ENCODE measurements around the gene ADD2. TPM values are rescaled to one million over a fixed set of nuclear protein-coding genes. Genes with fewer than 3 reads are reported as not detected.

Gene ADD2
- total and polyA plus RNA-seq, 2 experiments from 2014 or later, result 4.7 to 40.0 TPM

GRCh38 chr2:70779491-70779890 is 11.5 kb upstream of the ADD2 start:
- no peaks in the 10 kb centered on the region for H3K27me3 ChIP-seq
- H3K4me3 ChIP-seq, result no peak overlapping the region
- TF ChIP-seq CTCF (IDR thresholded peaks at IDR 0.05; ENCODE audit: low read depth, low read length), result no peak
- H3K36me3 ChIP-seq, result no peaks in the 10 kb centered on the region
- H3K4me1 ChIP-seq (ENCODE audit: low read depth), result no peaks in the 10 kb centered on the region
- H3K9me3 ChIP-seq (ENCODE audit: low read depth), result no peaks in the 10 kb centered on the region
- peak in 1 of 2 donors; percentile 18 for DNase-seq (ENCODE audit: low read depth in 1 of 2, low spot score in 1 of 2)
- no peak overlapping the region for H3K27ac ChIP-seq

GRCh38 chr2:70778676-70779075 is 10.7 kb upstream of the ADD2 start:
- no peak for DNase-seq (ENCODE audit: low read depth in 1 of 2, low spot score in 1 of 2)
- no peaks in the 10 kb centered on the region for H3K9me3 ChIP-seq (ENCODE audit: low read depth)
- TF ChIP-seq CTCF (IDR thresholded peaks at IDR 0.05; ENCODE audit: low read depth, low read length), result no peak
- no peaks in the 10 kb centered on the region for H3K4me1 ChIP-seq (ENCODE audit: low read depth)
- H3K27ac ChIP-seq, result no peak overlapping the region
- no peaks in the 10 kb centered on the region for H3K27me3 ChIP-seq
- H3K4me3 ChIP-seq, result no peak overlapping the region
- no peaks in the 10 kb centered on the region for H3K36me3 ChIP-seq

- Histone ChIP-seq H3K4me3 (no peak overlapping the region), H3K4me1 (ENCODE audit: low read depth) (no peaks in the 10 kb centered on the region), H3K36me3 (no peaks in the 10 kb centered on the region), H3K27ac (no peak overlapping the region), H3K27me3 (no peaks in the 10 kb centered on the region), H3K9me3 (ENCODE audit: low read depth) (no peaks in the 10 kb centered on the region)
- DNase-seq (ENCODE audit: low read depth in 1 of 2, low spot score in 1 of 2), result no peak
- TF ChIP-seq CTCF (IDR thresholded peaks at IDR 0.05; ENCODE audit: low read depth, low read length), result no peak
These were observed 9.4 kb upstream of the ADD2 start for GRCh38 chr2:70777450-70777849.

- no peak for TF ChIP-seq CTCF (IDR thresholded peaks at IDR 0.05; ENCODE audit: low read depth, low read length)
- H3K27me3 ChIP-seq, result no peaks in the 10 kb centered on the region
- no peaks in the 10 kb centered on the region for H3K4me1 ChIP-seq (ENCODE audit: low read depth)
These were observed 8.3 kb upstream of the ADD2 start for GRCh38 chr2:70776266-70776665.

GRCh38 chr2:70775141-70775540 is 7.1 kb upstream of the ADD2 start:
- TF ChIP-seq CTCF (IDR thresholded peaks at IDR 0.05; ENCODE audit: low read depth, low read length), result no peak
- H3K27ac ChIP-seq, result no peak overlapping the region
- no peaks in the 10 kb centered on the region for H3K9me3 ChIP-seq (ENCODE audit: low read depth)
- no peaks in the 10 kb centered on the region for H3K27me3 ChIP-seq
- H3K4me3 ChIP-seq, result no peak overlapping the region
- no peak for DNase-seq (ENCODE audit: low read depth in 1 of 2, low spot score in 1 of 2)
- H3K4me1 ChIP-seq (ENCODE audit: low read depth), result no peaks in the 10 kb centered on the region
- H3K36me3 ChIP-seq, result no peaks in the 10 kb centered on the region

More at GRCh38 chr2:70776266-70776665, 8.3 kb upstream of the ADD2 start:
- H3K27ac ChIP-seq, result no peak overlapping the region
- no peak for DNase-seq (ENCODE audit: low read depth in 1 of 2, low spot score in 1 of 2)
- no peaks in the 10 kb centered on the region for H3K36me3 ChIP-seq
- no peaks in the 10 kb centered on the region for H3K9me3 ChIP-seq (ENCODE audit: low read depth)
- H3K4me3 ChIP-seq, result no peak overlapping the region

Data from cardiac muscle cell (in vitro differentiated cells and primary cell).